CD14-positive monocyte (primary cell): ENCODE data around the gene OBSCN. TPM values are rescaled to one million over a fixed set of nuclear protein-coding genes. Genes with fewer than 3 reads are reported as not detected.

Experiments
- DNase-seq, 3 donors: peaks; one replicate each; pipeline ENCODE4 v3.0.0-alpha.2; 2011 to 2022
- H2AFZ ChIP-seq: 2 replicates; pipeline ENCODE4 v1.6.0; 2012; ENCODE audit warnings: mild to moderate bottlenecking, low read depth, low read length, inconsistent platforms; ENCODE audit not compliant: insufficient read depth, poor library complexity, severe bottlenecking
- H3K27ac ChIP-seq, 2 donors: 1 replicate in 1 of 2; 2 replicates in 1 of 2; pipeline ENCODE4 v1.5.1; 2012 to 2013; ENCODE audit warnings: low read length in 2 of 2, control low read depth in 1 of 2, inconsistent platforms in 1 of 2, low read depth in 1 of 2, mild to moderate bottlenecking in 1 of 2
- H3K27me3 ChIP-seq, 2 donors: one replicate each; pipeline versions ENCODE4 v1.6.0 to v1.6.1; 2011 to 2013; ENCODE audit warnings: low read length in 2 of 2; ENCODE audit not compliant: control insufficient read depth in 2 of 2, insufficient read depth in 2 of 2
- H3K36me3 ChIP-seq, 2 donors: replicated peaks in 1 of 2; 1 replicate in 1 of 2; 2 replicates in 1 of 2; pipeline versions ENCODE4 v1.5.1 to v1.6.1; 2012 to 2013; ENCODE audit warnings: low read length in 2 of 2, control low read depth in 1 of 2, inconsistent platforms in 1 of 2, mild to moderate bottlenecking in 1 of 2; ENCODE audit not compliant: insufficient read depth in 2 of 2, control insufficient read depth in 1 of 2
- H3K4me1 ChIP-seq, 2 donors: 1 replicate in 1 of 2; 2 replicates in 1 of 2; pipeline versions ENCODE4 v1.5.1 to v1.6.1; 2012 to 2013; ENCODE audit warnings: low read length in 2 of 2, control low read depth in 1 of 2, inconsistent platforms in 1 of 2, mild to moderate bottlenecking in 1 of 2, moderate library complexity in 1 of 2; ENCODE audit not compliant: insufficient read depth in 2 of 2, control insufficient read depth in 1 of 2
- H3K4me2 ChIP-seq: replicated peaks from 2 replicates; pipeline ENCODE3; 2012; ENCODE audit warnings: low read length, moderate library complexity, mild to moderate bottlenecking; ENCODE audit not compliant: poor library complexity, severe bottlenecking; ENCODE audit errors: extremely low read depth
- H3K4me3 ChIP-seq, 3 experiments: fragments of 200-600 bp in 1 of 3; sonication (generic) in 1 of 3; replicated peaks in 1 of 3; 1 replicate in 2 of 3; 2 replicates in 1 of 3; pipeline ENCODE4 v1.5.1; 2011 to 2013; ENCODE audit warnings: low read length in 3 of 3, mild to moderate bottlenecking in 3 of 3, control low read depth in 2 of 3, low read depth in 2 of 3, inconsistent platforms in 1 of 3, moderate library complexity in 1 of 3
- H3K79me2 ChIP-seq: 2 replicates; pipeline ENCODE4 v1.6.0; 2012; ENCODE audit warnings: mild to moderate bottlenecking, control low read depth, inconsistent platforms, low read length, moderate library complexity; ENCODE audit not compliant: insufficient read depth
- H3K9ac ChIP-seq: 2 replicates; pipeline ENCODE4 v1.6.0; 2017; ENCODE audit warnings: low read length, mild to moderate bottlenecking; ENCODE audit not compliant: insufficient read depth, poor library complexity, severe bottlenecking
- H3K9me3 ChIP-seq, 2 donors: replicated peaks in 1 of 2; 1 replicate in 1 of 2; 2 replicates in 1 of 2; pipeline versions ENCODE4 v1.5.1 to v1.6.1; 2012 to 2013; ENCODE audit warnings: low read length in 2 of 2, control low read depth in 1 of 2; ENCODE audit not compliant: control insufficient read depth in 1 of 2, insufficient read depth in 1 of 2
- H4K20me1 ChIP-seq: 2 replicates; pipeline ENCODE4 v1.6.0; 2012; ENCODE audit warnings: mild to moderate bottlenecking, low read length, control low read depth, moderate library complexity; ENCODE audit not compliant: insufficient read depth
- H3K27ac Mint-ChIP-seq, 7 donors: one replicate each; pipeline ENCODE4 v1.8.0; 2020; ENCODE audit warnings: mild to moderate bottlenecking in 7 of 7, mixed read lengths in 7 of 7, moderate library complexity in 6 of 7, inconsistent platforms in 2 of 7
- H3K27me3 Mint-ChIP-seq, 3 donors: one replicate each; pipeline ENCODE4 v1.8.0; 2021 to 2022; ENCODE audit warnings: low read depth in 3 of 3, mild to moderate bottlenecking in 3 of 3, mixed read lengths in 3 of 3, moderate library complexity in 3 of 3, inconsistent platforms in 1 of 3
- H3K36me3 Mint-ChIP-seq, 2 donors: one replicate each; pipeline ENCODE4 v1.8.0; 2020; ENCODE audit warnings: mixed read lengths in 2 of 2, inconsistent platforms in 1 of 2, mild to moderate bottlenecking in 1 of 2
- H3K4me1 Mint-ChIP-seq: one replicate; pipeline ENCODE4 v1.8.0; 2020; ENCODE audit warnings: mild to moderate bottlenecking, mixed read lengths
- H3K4me3 Mint-ChIP-seq, 2 donors: one replicate each; pipeline ENCODE4 v1.8.0; 2020; ENCODE audit warnings: mild to moderate bottlenecking in 2 of 2, mixed read lengths in 2 of 2, moderate library complexity in 1 of 2
- H3K9me3 Mint-ChIP-seq, 7 donors: one replicate each; pipeline ENCODE4 v1.8.0; 2020 to 2022; ENCODE audit warnings: mixed read lengths in 7 of 7, mild to moderate bottlenecking in 6 of 7, moderate library complexity in 6 of 7, inconsistent platforms in 2 of 7
- CTCF ChIP-seq: fragments of 200-600 bp; IDR thresholded peaks from one replicate; pipeline ENCODE4 v1.8.0; 2022; ENCODE audit warnings: antibody characterized with exemption, mild to moderate bottlenecking
- WGBS: methylation state at CpG from one replicate; pipeline ENCODE4 v1.1.5; 2013; ENCODE audit warnings: missing lambda C conversion rate; ENCODE audit not compliant: insufficient coverage; 5-methylcytosine and 5-hydroxymethylcytosine counted together
- intact Hi-C, 2 donors: fragments of 100-400 bp; cut with micrococcal nuclease; formaldehyde crosslinking; loops; one replicate each; pipeline versions ENCODE4 v1.15.0 to v1.15.1; 2023
- polyA plus RNA-seq, 3 donors: library from polyadenylated mRNA; depleted of rRNA in 1 of 3; unstranded in 2 of 3; stranded (reverse) in 1 of 3; fragments of 300-500 nt in 2 of 3; fragments of >200 nt in 1 of 3; fragmentation: Illumina TruSeq in 2 of 3; gene quantifications; 1 replicate in 2 of 3; 2 replicates in 1 of 3; pipeline ENCODE4 v1.2.3, GENCODE V29; 2012 to 2021

Gene OBSCN
- polyA plus RNA-seq, 3 donors: 0.57 to 1.5 (median 0.76) TPM

GRCh38 chr1:228405200-228405978, 197.5 kb downstream of the OBSCN start:
- TF ChIP-seq CTCF: no peak
- Mint-ChIP-seq H3K4me3 (peak overlapping the region; percentile 89 to 93), H3K36me3 (peaks cover 40 to 45% of the 10 kb centered on the region in 2 donors), H3K27ac (peak overlapping the region; percentile 45 to 93 (median 77)), H3K9me3 (peaks cover 0 to 2% (median 0%) of the 10 kb centered on the region in 7 donors), H3K4me1 (peaks cover 66% of the 10 kb centered on the region), H3K27me3 (peaks cover 0 to 2% (median 0%) of the 10 kb centered on the region in 3 donors)
- Histone ChIP-seq H3K4me2 (peak overlapping the region; percentile 85), H3K27ac (peak overlapping the region in 1 of 2 donors; percentile 89), H3K79me2 (peaks cover 78% of the 10 kb centered on the region), H3K9me3 (no peaks in the 10 kb centered on the region), H3K9ac (peak overlapping the region; percentile 94), H3K4me1 (peaks cover 31 to 43% of the 10 kb centered on the region in 2 donors), H3K36me3 (peaks cover 20 to 35% of the 10 kb centered on the region in 2 donors), H3K27me3 (no peaks in the 10 kb centered on the region), H4K20me1 (peaks cover 55% of the 10 kb centered on the region), H3K4me3 (peak overlapping the region; percentile 58 to 95 (median 75)), H2AFZ (no peak overlapping the region)
- no peak for DNase-seq
- WGBS: 42% methylated on average over 7 of the region's 11 CpGs
- intact Hi-C loops: loop anchor here (5.0 to 10.0 kb wide), 4 partner anchors 47 to 271 kb away; partner anchors contain the start of gene RNF187 (in 1 of the 2)

- intact Hi-C loops: loop anchor here (5.0 to 10.0 kb wide), 4 partner anchors 46 to 271 kb away; partner anchors contain the start of gene RNF187 (in 1 of the 2)
- Mint-ChIP-seq H3K9me3 (peaks cover 0 to 2% (median 0%) of the 10 kb centered on the region in 7 donors), H3K27ac (peak overlapping the region in 5 of 7 donors; percentile 48 to 93 (median 86)), H3K27me3 (no peaks in the 10 kb centered on the region), H3K36me3 (peaks cover 36 to 45% of the 10 kb centered on the region in 2 donors), H3K4me3 (peak overlapping the region; percentile 89 to 93), H3K4me1 (peaks cover 66% of the 10 kb centered on the region)
- Histone ChIP-seq H3K27me3 (no peaks in the 10 kb centered on the region), H3K4me1 (peaks cover 31 to 43% of the 10 kb centered on the region in 2 donors), H3K9me3 (no peaks in the 10 kb centered on the region), H3K4me3 (peak overlapping the region; percentile 58 to 95 (median 75)), H2AFZ (peak overlapping the region; percentile 91), H3K36me3 (peaks cover 16 to 35% of the 10 kb centered on the region in 2 donors), H4K20me1 (peaks cover 50% of the 10 kb centered on the region), H3K4me2 (peak overlapping the region; percentile 85), H3K27ac (peak overlapping the region in 1 of 2 donors; percentile 89), H3K79me2 (peaks cover 72% of the 10 kb centered on the region), H3K9ac (peak overlapping the region; percentile 94)
- TF ChIP-seq CTCF: no peak
- 0% methylated on average over 18 of the region's 21 CpGs for WGBS
- no peak for DNase-seq
These were observed 198.1 kb downstream of the OBSCN start for GRCh38 chr1:228405979-228406228.
